Eye (tissue), 1 donor: Measurements from ENCODE around the gene PTPRN2.
"Not testable (repeated sequence)": the region's sequence is repeated elsewhere in the genome, so short reads cannot be mapped to it uniquely, and the experiment has no call there.

Experiments
- DNase-seq: peaks from one replicate; pipeline ENCODE4 v3.0.0-alpha.2; 2015

PTPRN2 gene

GRCh38 chr7:157727964-157728615 is 859.5 kb downstream of the PTPRN2 start:
- DNase-seq: no peak

- no peak for DNase-seq
Observed at GRCh38 chr7:157726764-157727163, 860.9 kb downstream of the PTPRN2 start.

- DNase-seq: not testable (repeated sequence)
Observed at GRCh38 chr7:157725312-157725711, 862.3 kb downstream of the PTPRN2 start.

GRCh38 chr7:157723205-157723604 is 864.4 kb downstream of the PTPRN2 start:
- no peak for DNase-seq

- no peak for DNase-seq
Observed at GRCh38 chr7:157722137-157723060, 865.2 kb downstream of the PTPRN2 start.

GRCh38 chr7:157721468-157722136 is 866.0 kb downstream of the PTPRN2 start:
- DNase-seq: no peak

- no peak for DNase-seq
Observed at GRCh38 chr7:157719705-157720655, 867.6 kb downstream of the PTPRN2 start.

- no peak for DNase-seq
Observed at GRCh38 chr7:157719008-157719682, 868.5 kb downstream of the PTPRN2 start.

GRCh38 chr7:157718303-157719007 is 869.2 kb downstream of the PTPRN2 start:
- no peak for DNase-seq

- no peak for DNase-seq
Observed at GRCh38 chr7:157717211-157718174, 870.1 kb downstream of the PTPRN2 start.

GRCh38 chr7:157715938-157716280 is 871.7 kb downstream of the PTPRN2 start:
- no peak for DNase-seq

- DNase-seq: no peak
Observed at GRCh38 chr7:157715071-157715937, 872.3 kb downstream of the PTPRN2 start.

- DNase-seq: no peak
Observed at GRCh38 chr7:157714166-157715070, 873.2 kb downstream of the PTPRN2 start.

- DNase-seq: no peak
Observed at GRCh38 chr7:157713591-157713990, 874.0 kb downstream of the PTPRN2 start.

- peak; percentile 21 for DNase-seq
Observed at GRCh38 chr7:157712666-157713235, 874.9 kb downstream of the PTPRN2 start.

- DNase-seq: no peak
Observed at GRCh38 chr7:157711353-157711888, 876.2 kb downstream of the PTPRN2 start.

GRCh38 chr7:157710396-157710795 is 877.2 kb downstream of the PTPRN2 start:
- no peak for DNase-seq
